ENCODE measurements around the gene TTC24.
A peak's percentile ranks its signal among the peaks of the same experiment; 100 is the strongest.
"Not testable (repeated sequence)": the region's sequence is repeated elsewhere in the genome, so short reads cannot be mapped to it uniquely, and the experiment has no call there.

Gene TTC24

GRCh38 chr1:156590326-156591180 is 11.0 kb downstream of the TTC24 start:
- no peak for DNase-seq

- DNase-seq: no peak
Observed at GRCh38 chr1:156591181-156591431, 11.6 kb downstream of the TTC24 start.

GRCh38 chr1:156591432-156592157 is 12.1 kb downstream of the TTC24 start, which contains the start of gene NAXE:
Gene NAXE, plus strand, starts transcription at chr1:156591776. Its CDS starts 29 bp downstream, at chr1:156591805.
- DNase-seq: peak; percentile 76 to 80

GRCh38 chr1:156592158-156592909 is 12.8 kb downstream of the TTC24 start:
- DNase-seq: peak; percentile 24 to 30

GRCh38 chr1:156592910-156593660 is 13.6 kb downstream of the TTC24 start:
- DNase-seq: no peak

- DNase-seq: no peak
Observed at GRCh38 chr1:156593661-156593989, 14.1 kb downstream of the TTC24 start.

- DNase-seq: no peak
Observed at GRCh38 chr1:156594190-156594589, 14.7 kb downstream of the TTC24 start.

- DNase-seq: no peak
Observed at GRCh38 chr1:156595016-156595415, 15.5 kb downstream of the TTC24 start.

GRCh38 chr1:156596426-156596825 is 16.9 kb downstream of the TTC24 start:
- DNase-seq: no peak

- DNase-seq: no peak
Observed at GRCh38 chr1:156598125-156598524, 18.6 kb downstream of the TTC24 start.

- no peak for DNase-seq
Observed at GRCh38 chr1:156598731-156599432, 19.4 kb downstream of the TTC24 start.

GRCh38 chr1:156599811-156600210 is 20.3 kb downstream of the TTC24 start:
- DNase-seq: no peak

- DNase-seq: peak in 1 of 2 donors; percentile 26
Observed at GRCh38 chr1:156600733-156601121, 21.2 kb downstream of the TTC24 start.

- peak; percentile 80 for DNase-seq
Observed at GRCh38 chr1:156601122-156601830, 21.8 kb downstream of the TTC24 start, which contains the start of gene GPATCH4. Gene GPATCH4, minus strand, starts transcription at chr1:156601479.

GRCh38 chr1:156601892-156602291 is 22.4 kb downstream of the TTC24 start:
- DNase-seq: no peak

GRCh38 chr1:156602557-156602993 is 23.1 kb downstream of the TTC24 start:
- no peak for DNase-seq

- DNase-seq: not testable (repeated sequence)
Observed at GRCh38 chr1:156607344-156607743, 27.8 kb downstream of the TTC24 start.

GRCh38 chr1:156608036-156608674 is 28.6 kb downstream of the TTC24 start:
- peak; percentile 46 to 65 for DNase-seq

GRCh38 chr1:156608981-156609380 is 29.5 kb downstream of the TTC24 start:
- DNase-seq: peak; percentile 61 to 71

- DNase-seq: not testable (repeated sequence)
Observed at GRCh38 chr1:156610072-156610471, 30.5 kb downstream of the TTC24 start.

GRCh38 chr1:156612666-156613065 is 33.1 kb downstream of the TTC24 start:
- DNase-seq: no peak

Data from stimulated activated CD4-positive, alpha-beta T cell treated with anti-CD3 and anti-CD28 coated beads, Interleukin-2, amount 100 ng/mL, for 24 hours (primary cell).